Activated naive CD4-positive, alpha-beta T cell treated with anti-CD3 and anti-CD28 coated beads for 36 hours (primary cell): ENCODE results near the gene SATB2. TPM values are rescaled to one million over a fixed set of nuclear protein-coding genes. Genes with fewer than 3 reads are reported as not detected.

Experiments used
- CTCF ChIA-PET: fragments of 350-600 bp; sonication (Branson Sonifier 250); formaldehyde crosslinking; loops from one replicate; lab custom pipeline; 2021; ENCODE audit warnings: antibody characterized with exemption; lab: Charles Lee
- DNase-seq: peaks from one replicate; pipeline ENCODE4 v3.0.0-alpha.2; 2020
- H3K27ac Mint-ChIP-seq: one replicate; pipeline ENCODE4 v1.8.0; 2021; ENCODE audit warnings: mild to moderate bottlenecking, mixed read lengths
- H3K27me3 Mint-ChIP-seq: one replicate; pipeline ENCODE4 v1.8.0; 2021; ENCODE audit warnings: low read depth, mixed read lengths
- H3K36me3 Mint-ChIP-seq: one replicate; pipeline ENCODE4 v1.8.0; 2021; ENCODE audit warnings: low read depth, mixed read lengths
- H3K4me1 Mint-ChIP-seq: one replicate; pipeline ENCODE4 v1.8.0; 2021; ENCODE audit warnings: low read depth, mixed read lengths
- H3K4me3 Mint-ChIP-seq: one replicate; pipeline ENCODE4 v1.8.0; 2021; ENCODE audit warnings: mild to moderate bottlenecking, moderate library complexity, mixed read lengths
- H3K9me3 Mint-ChIP-seq: one replicate; pipeline ENCODE4 v1.8.0; 2021; ENCODE audit warnings: mixed read lengths
- intact Hi-C: fragments of 100-400 bp; cut with micrococcal nuclease; formaldehyde crosslinking; loops from one replicate; pipeline ENCODE4 v1.15.1; 2023
- total RNA-seq, 2 experiments: library from RNA; stranded (reverse); gene quantifications; one replicate each; pipeline ENCODE4 v1.2.3, GENCODE V29; 2021

Gene SATB2
- under 1 TPM; 0.02 to 0.44 TPM for total RNA-seq

- H3K9me3 Mint-ChIP-seq = no peaks in the 10 kb centered on the region
- intact Hi-C loops = loop anchor here (1.0 to 5.0 kb wide), 2 partner anchors 8 to 1750 kb away; partner anchors contain the start of gene MARS2
- no peaks in the 10 kb centered on the region for H3K36me3 Mint-ChIP-seq
- CTCF ChIA-PET = no interaction called here
- H3K4me3 Mint-ChIP-seq = peak within 1 kb of the TSS; percentile 90
- peak; percentile 50 for DNase-seq
- H3K27me3 Mint-ChIP-seq = peaks cover 56% of the 10 kb centered on the region
- peaks cover 19% of the 10 kb centered on the region for H3K4me1 Mint-ChIP-seq
- H3K27ac Mint-ChIP-seq = no peak within 1 kb of the TSS
Observed at GRCh38 chr2:199457147-199458008, at the start of gene SATB2. Gene SATB2, minus strand, starts transcription at chr2:199457939. Its CDS starts 1,902 bp downstream, at chr2:199456037.

GRCh38 chr2:199505755-199506403 is 48.1 kb upstream of the SATB2 start:
- Mint-ChIP-seq H3K36me3 (no peaks in the 10 kb centered on the region), H3K4me3 (no peak overlapping the region), H3K4me1 (no peaks in the 10 kb centered on the region), H3K9me3 (no peaks in the 10 kb centered on the region), H3K27me3 (peaks cover 13% of the 10 kb centered on the region), H3K27ac (no peak overlapping the region)
- intact Hi-C loops = no loop called here
- CTCF ChIA-PET = no interaction called here
- no peak for DNase-seq

- Mint-ChIP-seq H3K4me1 (no peaks in the 10 kb centered on the region), H3K27me3 (peaks cover 13% of the 10 kb centered on the region), H3K4me3 (no peak overlapping the region), H3K9me3 (no peaks in the 10 kb centered on the region), H3K27ac (no peak overlapping the region), H3K36me3 (no peaks in the 10 kb centered on the region)
- no peak for DNase-seq
- intact Hi-C loops = no loop called here
- CTCF ChIA-PET = no interaction called here
Observed at GRCh38 chr2:199503148-199503547, 45.4 kb upstream of the SATB2 start.

- Mint-ChIP-seq H3K27me3 (peaks cover 15% of the 10 kb centered on the region), H3K4me1 (no peaks in the 10 kb centered on the region), H3K27ac (no peak overlapping the region), H3K36me3 (no peaks in the 10 kb centered on the region), H3K4me3 (no peak overlapping the region), H3K9me3 (no peaks in the 10 kb centered on the region)
- no peak for DNase-seq
- intact Hi-C loops = no loop called here
- CTCF ChIA-PET = interaction anchor here (0.6 to 0.8 kb wide), 3 partner anchors 8 to 1184 kb away, joined by 3 to 4 read pairs (median 4); no protein-coding TSS in a partner anchor
Observed at GRCh38 chr2:199499005-199499404, 41.3 kb upstream of the SATB2 start.

- Mint-ChIP-seq H3K4me3 (no peak overlapping the region), H3K27me3 (peaks cover 16% of the 10 kb centered on the region), H3K27ac (no peak overlapping the region), H3K36me3 (no peaks in the 10 kb centered on the region), H3K9me3 (no peaks in the 10 kb centered on the region), H3K4me1 (no peaks in the 10 kb centered on the region)
- CTCF ChIA-PET = no interaction called here
- no peak for DNase-seq
- intact Hi-C loops = no loop called here
Observed at GRCh38 chr2:199495147-199495546, 37.4 kb upstream of the SATB2 start.

- Mint-ChIP-seq H3K27ac (no peak overlapping the region), H3K4me3 (no peak overlapping the region), H3K4me1 (no peaks in the 10 kb centered on the region), H3K9me3 (no peaks in the 10 kb centered on the region), H3K36me3 (no peaks in the 10 kb centered on the region), H3K27me3 (peaks cover 16% of the 10 kb centered on the region)
- CTCF ChIA-PET = interaction anchor here (3.6 kb wide), 1 partner anchor 17 kb away, joined by 9 read pairs; no protein-coding TSS in a partner anchor
- no peak for DNase-seq
- intact Hi-C loops = no loop called here
Observed at GRCh38 chr2:199490049-199490448, 32.3 kb upstream of the SATB2 start.

- Mint-ChIP-seq H3K36me3 (no peaks in the 10 kb centered on the region), H3K9me3 (no peaks in the 10 kb centered on the region), H3K4me1 (no peaks in the 10 kb centered on the region), H3K4me3 (no peak overlapping the region), H3K27me3 (peaks cover 18% of the 10 kb centered on the region), H3K27ac (no peak overlapping the region)
- intact Hi-C loops = loop anchor here (1.0 to 5.0 kb wide), 2 partner anchors 253 to 1180 kb away; no protein-coding TSS in a partner anchor
- CTCF ChIA-PET = interaction anchor here (0.6 to 3.6 kb wide), 25 partner anchors 8 to 1179 kb away, joined by 3 to 22 read pairs (median 4); no protein-coding TSS in a partner anchor
- peak; percentile 68 for DNase-seq
Observed at GRCh38 chr2:199488772-199489400, 31.1 kb upstream of the SATB2 start.

GRCh38 chr2:199485732-199486335 is 28.1 kb upstream of the SATB2 start:
- peak; percentile 74 for DNase-seq
- no peak overlapping the region for H3K27ac Mint-ChIP-seq
- no peaks in the 10 kb centered on the region for H3K36me3 Mint-ChIP-seq
- intact Hi-C loops = loop anchor here (1.0 to 5.0 kb wide), 6 partner anchors 81 to 1177 kb away; no protein-coding TSS in a partner anchor
- CTCF ChIA-PET = interaction anchor here (0.6 to 1.9 kb wide), 9 partner anchors 12 to 1172 kb away, joined by 3 to 9 read pairs (median 4); no protein-coding TSS in a partner anchor
- no peaks in the 10 kb centered on the region for H3K9me3 Mint-ChIP-seq
- no peaks in the 10 kb centered on the region for H3K4me1 Mint-ChIP-seq
- H3K27me3 Mint-ChIP-seq = peaks cover 17% of the 10 kb centered on the region
- H3K4me3 Mint-ChIP-seq = no peak overlapping the region

- H3K4me3 Mint-ChIP-seq = no peak overlapping the region
- peaks cover 17% of the 10 kb centered on the region for H3K27me3 Mint-ChIP-seq
- no peaks in the 10 kb centered on the region for H3K9me3 Mint-ChIP-seq
- no peaks in the 10 kb centered on the region for H3K4me1 Mint-ChIP-seq
- CTCF ChIA-PET = interaction anchor here (1.3 to 1.9 kb wide), 4 partner anchors 15 to 1171 kb away, joined by 3 to 9 read pairs (median 4); no protein-coding TSS in a partner anchor
- H3K27ac Mint-ChIP-seq = no peak overlapping the region
- intact Hi-C loops = loop anchor here (1.0 to 5.0 kb wide), 4 partner anchors 257 to 1176 kb away; no protein-coding TSS in a partner anchor
- no peaks in the 10 kb centered on the region for H3K36me3 Mint-ChIP-seq
- DNase-seq = no peak
Observed at GRCh38 chr2:199484927-199485326, 27.2 kb upstream of the SATB2 start.

- H3K36me3 Mint-ChIP-seq = no peaks in the 10 kb centered on the region
- H3K27me3 Mint-ChIP-seq = peaks cover 17% of the 10 kb centered on the region
- no peak for DNase-seq
- no peaks in the 10 kb centered on the region for H3K9me3 Mint-ChIP-seq
- H3K4me1 Mint-ChIP-seq = no peaks in the 10 kb centered on the region
- CTCF ChIA-PET = interaction anchor here (0.6 kb wide), 2 partner anchors 8 to 363 kb away, joined by 4 read pairs; no protein-coding TSS in a partner anchor
- no peak overlapping the region for H3K4me3 Mint-ChIP-seq
- H3K27ac Mint-ChIP-seq = no peak overlapping the region
- intact Hi-C loops = no loop called here
Observed at GRCh38 chr2:199480966-199481365, 23.2 kb upstream of the SATB2 start.

GRCh38 chr2:199477277-199477834 is 19.6 kb upstream of the SATB2 start:
- H3K27me3 Mint-ChIP-seq = peaks cover 35% of the 10 kb centered on the region
- H3K4me3 Mint-ChIP-seq = no peak overlapping the region
- no peak for DNase-seq
- H3K27ac Mint-ChIP-seq = no peak overlapping the region
- no peaks in the 10 kb centered on the region for H3K4me1 Mint-ChIP-seq
- no peaks in the 10 kb centered on the region for H3K9me3 Mint-ChIP-seq
- intact Hi-C loops = no loop called here
- CTCF ChIA-PET = interaction anchor here (0.6 to 4.7 kb wide), 2 partner anchors 11 to 357 kb away, joined by 3 to 22 read pairs; no protein-coding TSS in a partner anchor
- H3K36me3 Mint-ChIP-seq = no peaks in the 10 kb centered on the region
